HG03342 (cell line): ENCODE results near the gene MBD5.

Experiments
- ATAC-seq: cut with Tn5 transposase; IDR thresholded peaks from one replicate; pipeline ENCODE4 v1.9.1; 2021; ENCODE audit warnings: mild to moderate bottlenecking, moderate library complexity; ENCODE audit not compliant: unreplicated experiment

MBD5 gene

GRCh38 chr2:148299616-148300015 lies 278.7 kb downstream of the MBD5 start:
- no peak for ATAC-seq

- no peak for ATAC-seq
Measured at GRCh38 chr2:148300544-148300943, 279.7 kb downstream of the MBD5 start.

- ATAC-seq: no peak
Measured at GRCh38 chr2:148301362-148301761, 280.5 kb downstream of the MBD5 start.

- no peak for ATAC-seq
Measured at GRCh38 chr2:148302526-148302925, 281.6 kb downstream of the MBD5 start.

GRCh38 chr2:148303161-148303560 lies 282.3 kb downstream of the MBD5 start:
- no peak for ATAC-seq

- ATAC-seq: no peak
Measured at GRCh38 chr2:148305476-148305875, 284.6 kb downstream of the MBD5 start.

GRCh38 chr2:148306027-148306426 lies 285.1 kb downstream of the MBD5 start:
- ATAC-seq: no peak

GRCh38 chr2:148317598-148317997 lies 296.7 kb downstream of the MBD5 start:
- ATAC-seq: no peak

GRCh38 chr2:148338541-148338940 lies 317.6 kb downstream of the MBD5 start:
- ATAC-seq: no peak

GRCh38 chr2:148342086-148342485 lies 321.2 kb downstream of the MBD5 start:
- ATAC-seq: no peak

GRCh38 chr2:148350199-148350598 lies 329.3 kb downstream of the MBD5 start:
- ATAC-seq: no peak

- ATAC-seq: no peak
Measured at GRCh38 chr2:148351437-148352143, 330.7 kb downstream of the MBD5 start.

- no peak for ATAC-seq
Measured at GRCh38 chr2:148358375-148358774, 337.5 kb downstream of the MBD5 start.

GRCh38 chr2:148360662-148361061 lies 339.8 kb downstream of the MBD5 start:
- ATAC-seq: no peak

- ATAC-seq: no peak
Measured at GRCh38 chr2:148362144-148362796, 341.4 kb downstream of the MBD5 start.

GRCh38 chr2:148375214-148375613 lies 354.3 kb downstream of the MBD5 start:
- ATAC-seq: no peak

- no peak for ATAC-seq
Measured at GRCh38 chr2:148391324-148391723, 370.4 kb downstream of the MBD5 start.

- ATAC-seq: no peak
Measured at GRCh38 chr2:148402786-148403185, 381.9 kb downstream of the MBD5 start.

GRCh38 chr2:148410899-148411298 lies 390.0 kb downstream of the MBD5 start:
- ATAC-seq: no peak

GRCh38 chr2:148416248-148416647 lies 395.4 kb downstream of the MBD5 start:
- no peak for ATAC-seq

- no peak for ATAC-seq
Measured at GRCh38 chr2:148430101-148430500, 409.2 kb downstream of the MBD5 start.

- no peak for ATAC-seq
Measured at GRCh38 chr2:148447877-148448276, 427.0 kb downstream of the MBD5 start.

- no peak for ATAC-seq
Measured at GRCh38 chr2:148450531-148450930, 429.6 kb downstream of the MBD5 start.
